Colonic mucosa (tissue), 4 donors: ENCODE measurements around the gene HOXB9. TPM values are rescaled to one million over a fixed set of nuclear protein-coding genes. Genes with fewer than 3 reads are reported as not detected.
A peak's percentile ranks its signal among the peaks of the same experiment; 100 is the strongest.

Experiments
- DNase-seq: peaks from one replicate; pipeline ENCODE4 v3.0.0-alpha.2; 2020
- H3K27ac ChIP-seq: fragments of 200-600 bp; one replicate; pipeline ENCODE4 v1.8.0; 2021
- H3K27me3 ChIP-seq: fragments of 200-600 bp; one replicate; pipeline ENCODE4 v1.8.0; 2021
- H3K36me3 ChIP-seq: fragments of 200-600 bp; one replicate; pipeline ENCODE4 v1.8.0; 2021
- H3K4me1 ChIP-seq: fragments of 200-600 bp; one replicate; pipeline ENCODE4 v1.8.0; 2021; ENCODE audit warnings: mild to moderate bottlenecking
- H3K4me3 ChIP-seq: fragments of 200-600 bp; one replicate; pipeline ENCODE4 v1.8.0; 2021
- H3K9ac ChIP-seq, 2 donors: one replicate each; pipeline ENCODE4 v1.7.0; 2013; ENCODE audit warnings: control low read depth in 2 of 2, low read depth in 2 of 2, low read length in 2 of 2
- H3K9me3 ChIP-seq: fragments of 200-600 bp; one replicate; pipeline ENCODE4 v1.8.0; 2021
- CTCF ChIP-seq: fragments of 200-600 bp; IDR thresholded peaks from one replicate; pipeline ENCODE4 v1.8.0; 2022; ENCODE audit warnings: antibody characterized with exemption, mild to moderate bottlenecking
- intact Hi-C: fragments of 100-400 bp; cut with DNase I; formaldehyde crosslinking; loops from one replicate; pipeline ENCODE4 v1.14.1; 2022
- total RNA-seq, 2 donors: library from RNA; stranded (reverse); fragmentation: NEBNext Ultra II Directional in 1 of 2; extraction: Animal tissue kit (Norgen Biotek cat#: 25700) in 1 of 2; gene quantifications; one replicate each; pipeline ENCODE4 v1.2.1, GENCODE V29; 2021
- donor health status: healthy.
- donor health status: DM: no; HTN: no; CAD: no.
- donor health status: DM: no; HTN: no; CAD: no.

HOXB9 gene
- total RNA-seq, 2 donors from 2014 or later = 37.1 to 73.9 TPM

- TF ChIP-seq CTCF = no peak
- H3K4me3 ChIP-seq = no peak overlapping the region
- H3K36me3 ChIP-seq = no peaks in the 10 kb centered on the region
- no peaks in the 10 kb centered on the region for H3K9me3 ChIP-seq
- DNase-seq = no peak
- intact Hi-C loops = loop anchor here (10.0 kb wide), 1 partner anchor 476 kb away; no protein-coding TSS in a partner anchor
- H3K27me3 ChIP-seq = peaks cover 47% of the 10 kb centered on the region
- H3K9ac ChIP-seq = peak overlapping the region; percentile 51 to 74
- H3K4me1 ChIP-seq = peaks cover 13% of the 10 kb centered on the region
- H3K27ac ChIP-seq = peak overlapping the region; percentile 62
Observed at GRCh38 chr17:48620461-48621139, 5.6 kb downstream of the HOXB9 start.

GRCh38 chr17:48619826-48620449, 6.2 kb downstream of the HOXB9 start:
- Histone ChIP-seq H3K9ac (peak overlapping the region in 1 of 2 donors; percentile 74), H3K36me3 (no peaks in the 10 kb centered on the region), H3K27me3 (peaks cover 43% of the 10 kb centered on the region), H3K27ac (peak overlapping the region; percentile 62), H3K4me3 (no peak overlapping the region), H3K4me1 (peaks cover 13% of the 10 kb centered on the region), H3K9me3 (no peaks in the 10 kb centered on the region)
- intact Hi-C loops = loop anchor here (5.0 to 10.0 kb wide), 2 partner anchors 278 to 475 kb away; no protein-coding TSS in a partner anchor
- DNase-seq = no peak
- no peak for TF ChIP-seq CTCF

GRCh38 chr17:48618256-48618896, 7.8 kb downstream of the HOXB9 start:
- intact Hi-C loops = loop anchor here (5.0 kb wide), 1 partner anchor 276 kb away; no protein-coding TSS in a partner anchor
- peaks cover 45% of the 10 kb centered on the region for H3K27me3 ChIP-seq
- peak overlapping the region; percentile 62 for H3K27ac ChIP-seq
- no peaks in the 10 kb centered on the region for H3K9me3 ChIP-seq
- H3K36me3 ChIP-seq = no peaks in the 10 kb centered on the region
- H3K4me3 ChIP-seq = peak overlapping the region; percentile 15
- TF ChIP-seq CTCF = peak; percentile 98
- peak overlapping the region; percentile 48 to 74 for H3K9ac ChIP-seq
- peak; percentile 93 for DNase-seq
- H3K4me1 ChIP-seq = peaks cover 13% of the 10 kb centered on the region

GRCh38 chr17:48617471-48618255, 8.5 kb downstream of the HOXB9 start:
- no peak for DNase-seq
- H3K27ac ChIP-seq = no peak overlapping the region
- peak overlapping the region; percentile 48 to 66 for H3K9ac ChIP-seq
- intact Hi-C loops = loop anchor here (5.0 kb wide), 1 partner anchor 275 kb away; no protein-coding TSS in a partner anchor
- H3K4me3 ChIP-seq = peak overlapping the region; percentile 6
- TF ChIP-seq CTCF = no peak
- no peaks in the 10 kb centered on the region for H3K36me3 ChIP-seq
- no peaks in the 10 kb centered on the region for H3K9me3 ChIP-seq
- peaks cover 13% of the 10 kb centered on the region for H3K4me1 ChIP-seq
- H3K27me3 ChIP-seq = peaks cover 45% of the 10 kb centered on the region
